H1 (cell line): ENCODE measurements around the gene DDX60. TPM values are rescaled to one million over a fixed set of nuclear protein-coding genes. Genes with fewer than 3 reads are reported as not detected.

Experiments used
- BCL11A ChIP-seq, 2 experiments: IDR thresholded peaks; one replicate each; pipeline ENCODE4 v1.6.1; 2011; ENCODE audit warnings: low read depth in 2 of 2, low read length in 2 of 2, mild to moderate bottlenecking in 2 of 2
- RFX5 ChIP-seq: IDR thresholded peaks from 2 replicates; pipeline ENCODE4 v1.6.1; 2011; ENCODE audit warnings: low read depth, low read length, improper control_type of control experiment, borderline replicate concordance
- SIN3A ChIP-seq, 2 experiments: IDR thresholded peaks in 1 of 2; conservative IDR thresholded peaks in 1 of 2; 2 replicates each; pipeline ENCODE4 v1.6.1; 2011 to 2012; ENCODE audit warnings: low read length in 2 of 2, improper control_type of control experiment in 1 of 2, low read depth in 1 of 2, mild to moderate bottlenecking in 1 of 2
- SIX5 ChIP-seq: IDR thresholded peaks from 2 replicates; pipeline ENCODE4 v1.6.1; 2011; ENCODE audit warnings: mild to moderate bottlenecking, low read depth, low read length
- polyA plus RNA-seq, 7 experiments: library from polyadenylated mRNA; depleted of rRNA in 3 of 7; stranded (reverse) in 5 of 7; unstranded in 2 of 7; fragments of >200 nt in 5 of 7; fragments of 200-250 nt in 2 of 7; gene quantifications; 1 replicate in 5 of 7; 2 replicates in 1 of 7; 4 replicates in 1 of 7; pipeline versions ENCODE4 v1.2.1 to v1.2.3, GENCODE V29; 2011 to 2013; ENCODE audit warnings: missing spikeins in 2 of 7, mixed read lengths in 2 of 7
- total RNA-seq: library from RNA; stranded (reverse); fragmentation: NEBNext Ultra II Directional; extraction: Animal tissue kit (Norgen Biotek cat#: 25700); gene quantifications from 2 replicates; pipeline ENCODE4 v1.2.1, GENCODE V29; 2021
- TF ChIP-seq, protein P1 (sequence below), 3 experiments: IDR thresholded peaks; 1 replicate in 2 of 3; 2 replicates in 1 of 3; pipeline versions ENCODE4 v1.5.1 to v1.6.1; 2011; ENCODE audit warnings: low read length in 3 of 3, mild to moderate bottlenecking in 3 of 3, inconsistent platforms in 2 of 3, low read depth in 1 of 3, moderate library complexity in 1 of 3; ENCODE audit not compliant: insufficient read depth in 1 of 3; ENCODE audit errors: control extremely low read depth in 1 of 3

DDX60 gene
- total and polyA plus RNA-seq, 2 of the 8 experiments (the other 6 are each of a cell fraction or from before 2014, with no cell fraction given), result 1.00 to 1.6 TPM

GRCh38 chr4:168304744-168305459 is 13.7 kb downstream of the DDX60 start (continued):
- TF ChIP-seq SIN3A (conservative IDR thresholded peaks at IDR 0.05 in 1 of 2, IDR thresholded peaks at IDR 0.05 in 1 of 2; ENCODE audit: low read depth in 1 of 2, low read length in 2 of 2), result no peak
- no peak for TF ChIP-seq SIX5
- no peak for TF ChIP-seq BCL11A (IDR thresholded peaks at IDR 0.05; ENCODE audit: low read depth in 2 of 2, low read length in 2 of 2)
- TF ChIP-seq, protein P1, sequence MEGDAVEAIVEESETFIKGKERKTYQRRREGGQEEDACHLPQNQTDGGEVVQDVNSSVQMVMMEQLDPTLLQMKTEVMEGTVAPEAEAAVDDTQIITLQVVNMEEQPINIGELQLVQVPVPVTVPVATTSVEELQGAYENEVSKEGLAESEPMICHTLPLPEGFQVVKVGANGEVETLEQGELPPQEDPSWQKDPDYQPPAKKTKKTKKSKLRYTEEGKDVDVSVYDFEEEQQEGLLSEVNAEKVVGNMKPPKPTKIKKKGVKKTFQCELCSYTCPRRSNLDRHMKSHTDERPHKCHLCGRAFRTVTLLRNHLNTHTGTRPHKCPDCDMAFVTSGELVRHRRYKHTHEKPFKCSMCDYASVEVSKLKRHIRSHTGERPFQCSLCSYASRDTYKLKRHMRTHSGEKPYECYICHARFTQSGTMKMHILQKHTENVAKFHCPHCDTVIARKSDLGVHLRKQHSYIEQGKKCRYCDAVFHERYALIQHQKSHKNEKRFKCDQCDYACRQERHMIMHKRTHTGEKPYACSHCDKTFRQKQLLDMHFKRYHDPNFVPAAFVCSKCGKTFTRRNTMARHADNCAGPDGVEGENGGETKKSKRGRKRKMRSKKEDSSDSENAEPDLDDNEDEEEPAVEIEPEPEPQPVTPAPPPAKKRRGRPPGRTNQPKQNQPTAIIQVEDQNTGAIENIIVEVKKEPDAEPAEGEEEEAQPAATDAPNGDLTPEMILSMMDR (IDR thresholded peaks at IDR 0.05; ENCODE audit: control extremely low read depth in 1 of 3, insufficient read depth in 1 of 3, low read depth in 1 of 3, low read length in 3 of 3), result no peak
- no peak for TF ChIP-seq RFX5
- TF ChIP-seq, all 59 proteins: peak for 0
